ENCODE results near the gene ZBTB20. TPM values are rescaled to one million over a fixed set of nuclear protein-coding genes. Genes with fewer than 3 reads are reported as not detected.

The ZBTB20 gene
- total and polyA plus RNA-seq, 2 donors from 2014 or later = 0.99 to 142 TPM

GRCh38 chr3:114484919-114485318, 662.2 kb downstream of the ZBTB20 start:
- H3K36me3 ChIP-seq (ENCODE audit: control insufficient read depth in 2 of 3, insufficient read depth in 3 of 3, low read length in 3 of 3) = no peaks in the 10 kb centered on the region
- no peak for TF ChIP-seq CTCF (IDR thresholded peaks at IDR 0.05; ENCODE audit: borderline replicate concordance, extremely low read depth, insufficient read depth)
- FAIRE-seq (no peak), DNase-seq (no peak)
- H3K27ac ChIP-seq (ENCODE audit: low read depth in 2 of 2, low read length in 2 of 2) = no peak overlapping the region
- H3K9ac ChIP-seq (ENCODE audit: low read length in 3 of 3) = no peak overlapping the region
- H3K4me1 ChIP-seq (ENCODE audit: control insufficient read depth in 2 of 3, insufficient read depth in 2 of 3, low read depth in 1 of 3, low read length in 3 of 3) = peaks cover 0 to 3% (median 2%) of the 10 kb centered on the region in 3 donors
- no peaks in the 10 kb centered on the region for H3K9me3 ChIP-seq (ENCODE audit: control insufficient read depth in 2 of 3, insufficient read depth in 1 of 3, low read length in 3 of 3)
- no peaks in the 10 kb centered on the region for H3K27me3 ChIP-seq (ENCODE audit: control insufficient read depth, insufficient read depth, low read length)
- H3K4me3 ChIP-seq (ENCODE audit: low read length in 3 of 3) = no peak overlapping the region
- intact Hi-C loops (cut with DNase I) = no loop called here

GRCh38 chr3:114481113-114481512, 666.0 kb downstream of the ZBTB20 start:
- H3K9ac ChIP-seq (ENCODE audit: low read length in 3 of 3) = no peak overlapping the region
- intact Hi-C loops (cut with DNase I) = no loop called here
- no peaks in the 10 kb centered on the region for H3K27me3 ChIP-seq (ENCODE audit: control insufficient read depth, insufficient read depth, low read length)
- H3K9me3 ChIP-seq (ENCODE audit: control insufficient read depth in 2 of 3, insufficient read depth in 1 of 3, low read length in 3 of 3) = no peaks in the 10 kb centered on the region
- TF ChIP-seq CTCF (IDR thresholded peaks at IDR 0.05; ENCODE audit: borderline replicate concordance, extremely low read depth, insufficient read depth) = no peak
- no peak overlapping the region for H3K4me3 ChIP-seq (ENCODE audit: low read length in 3 of 3)
- H3K4me1 ChIP-seq (ENCODE audit: control insufficient read depth in 2 of 3, insufficient read depth in 2 of 3, low read depth in 1 of 3, low read length in 3 of 3) = peaks cover 0 to 3% (median 2%) of the 10 kb centered on the region in 3 donors
- no peak overlapping the region for H3K27ac ChIP-seq (ENCODE audit: low read depth in 2 of 2, low read length in 2 of 2)
- no peaks in the 10 kb centered on the region for H3K36me3 ChIP-seq (ENCODE audit: control insufficient read depth in 2 of 3, insufficient read depth in 3 of 3, low read length in 3 of 3)
- FAIRE-seq = no peak
- no peak for DNase-seq

GRCh38 chr3:114480442-114480841, 666.6 kb downstream of the ZBTB20 start:
- peaks cover 0 to 3% (median 2%) of the 10 kb centered on the region in 3 donors for H3K4me1 ChIP-seq (ENCODE audit: control insufficient read depth in 2 of 3, insufficient read depth in 2 of 3, low read depth in 1 of 3, low read length in 3 of 3)
- TF ChIP-seq CTCF (IDR thresholded peaks at IDR 0.05; ENCODE audit: borderline replicate concordance, extremely low read depth, insufficient read depth) = no peak
- H3K9ac ChIP-seq (ENCODE audit: low read length in 3 of 3) = no peak overlapping the region
- no peak overlapping the region for H3K27ac ChIP-seq (ENCODE audit: low read depth in 2 of 2, low read length in 2 of 2)
- H3K9me3 ChIP-seq (ENCODE audit: control insufficient read depth in 2 of 3, insufficient read depth in 1 of 3, low read length in 3 of 3) = no peaks in the 10 kb centered on the region
- H3K27me3 ChIP-seq (ENCODE audit: control insufficient read depth, insufficient read depth, low read length) = no peaks in the 10 kb centered on the region
- no peak for FAIRE-seq
- intact Hi-C loops (cut with DNase I) = no loop called here
- H3K4me3 ChIP-seq (ENCODE audit: low read length in 3 of 3) = no peak overlapping the region
- DNase-seq = no peak
- H3K36me3 ChIP-seq (ENCODE audit: control insufficient read depth in 2 of 3, insufficient read depth in 3 of 3, low read length in 3 of 3) = no peaks in the 10 kb centered on the region

- H3K4me1 ChIP-seq (ENCODE audit: control insufficient read depth in 2 of 3, insufficient read depth in 2 of 3, low read depth in 1 of 3, low read length in 3 of 3) = peaks cover 0 to 2% (median 1%) of the 10 kb centered on the region in 3 donors
- no peaks in the 10 kb centered on the region for H3K9me3 ChIP-seq (ENCODE audit: control insufficient read depth in 2 of 3, insufficient read depth in 1 of 3, low read length in 3 of 3)
- H3K27me3 ChIP-seq (ENCODE audit: control insufficient read depth, insufficient read depth, low read length) = no peaks in the 10 kb centered on the region
- H3K27ac ChIP-seq (ENCODE audit: low read depth in 2 of 2, low read length in 2 of 2) = no peak overlapping the region
- no peak for FAIRE-seq
- H3K9ac ChIP-seq (ENCODE audit: low read length in 3 of 3) = no peak overlapping the region
- no peaks in the 10 kb centered on the region for H3K36me3 ChIP-seq (ENCODE audit: control insufficient read depth in 2 of 3, insufficient read depth in 3 of 3, low read length in 3 of 3)
- no peak overlapping the region for H3K4me3 ChIP-seq (ENCODE audit: low read length in 3 of 3)
- DNase-seq = no peak
- TF ChIP-seq CTCF (IDR thresholded peaks at IDR 0.05; ENCODE audit: borderline replicate concordance, extremely low read depth, insufficient read depth) = no peak
- intact Hi-C loops (cut with DNase I) = no loop called here
These were observed 668.3 kb downstream of the ZBTB20 start for GRCh38 chr3:114478801-114479200.

Measured in kidney (tissue), 14 donors.